PC-3 (cell line): ENCODE data around the gene MACROD1. TPM values are rescaled to one million over a fixed set of nuclear protein-coding genes. Genes with fewer than 3 reads are reported as not detected.

Experiments
- ATAC-seq: fragments of 200-7000 bp; cut with Tn5 transposase; 2 replicates; pipeline ENCODE4 v1.9.1; 2020; ENCODE audit warnings: mild to moderate bottlenecking, moderate library complexity
- BruUV-seq: library from RNA; stranded (reverse); fragments of 400-500 nt; replicated peaks from 2 replicates; lab custom pipeline; 2021; lab: Mats Ljungman, UMichigan
- CTCF ChIA-PET: fragments of 300-600 bp; sonication (Branson Sonifier 250); formaldehyde crosslinking; loops from one replicate; lab custom pipeline; 2022; ENCODE audit warnings: antibody characterized with exemption; lab: Charles Lee
- POLR2A ChIA-PET: fragments of 300-600 bp; sonication (Branson Sonifier 250); formaldehyde crosslinking; loops from one replicate; lab custom pipeline; 2022; ENCODE audit warnings: antibody characterized with exemption; ENCODE audit not compliant: unreplicated experiment; lab: Charles Lee
- DNase-seq: peaks from one replicate; pipeline ENCODE4 v3.0.0-alpha.2; 2015
- H2AFZ ChIP-seq: fragments of 300-600 bp; sonication (generic); 2 replicates; pipeline ENCODE4 v1.6.0; 2016; ENCODE audit warnings: antibody characterized with exemption, low read length
- H3F3A ChIP-seq: fragments of 300-600 bp; sonication (generic); one replicate; pipeline ENCODE4 v1.6.0; 2017; ENCODE audit warnings: antibody characterized with exemption, low read length, control low read depth, mild to moderate bottlenecking; ENCODE audit not compliant: unreplicated experiment
- H3K27ac ChIP-seq: fragments of 300-600 bp; sonication (generic); 2 replicates; pipeline ENCODE4 v1.5.1; 2016; ENCODE audit warnings: mild to moderate bottlenecking, low read length
- H3K27me3 ChIP-seq: fragments of 300-600 bp; sonication (generic); 2 replicates; pipeline ENCODE4 v1.6.1; 2016; ENCODE audit warnings: low read length, mixed read lengths
- H3K36me3 ChIP-seq: fragments of 300-600 bp; sonication (generic); 2 replicates; pipeline ENCODE4 v1.6.1; 2016; ENCODE audit warnings: low read depth, mixed run types, low read length, mixed read lengths
- H3K4me1 ChIP-seq: fragments of 300-600 bp; sonication (generic); 2 replicates; pipeline ENCODE4 v1.5.1; 2016; ENCODE audit warnings: low read length; ENCODE audit not compliant: insufficient read depth
- H3K4me2 ChIP-seq: fragments of 300-600 bp; sonication (generic); 2 replicates; pipeline ENCODE4 v1.6.0; 2016; ENCODE audit warnings: low read length
- H3K4me3 ChIP-seq: fragments of 300-600 bp; sonication (generic); 2 replicates; pipeline ENCODE4 v1.5.1; 2016; ENCODE audit warnings: mild to moderate bottlenecking, low read length, mixed read lengths
- H3K79me2 ChIP-seq: fragments of 300-600 bp; sonication (generic); 2 replicates; pipeline ENCODE4 v1.6.1; 2017; ENCODE audit warnings: low read length, mixed read lengths
- H3K9ac ChIP-seq: fragments of 300-600 bp; sonication (generic); 2 replicates; pipeline ENCODE4 v1.6.0; 2016; ENCODE audit warnings: mild to moderate bottlenecking, low read length
- H3K9me2 ChIP-seq: fragments of 300-600 bp; sonication (generic); replicated peaks from 2 replicates; pipeline ENCODE4 v1.6.1; 2016; ENCODE audit warnings: mixed run types, low read length, mixed read lengths
- H3K9me3 ChIP-seq: fragments of 300-600 bp; sonication (generic); 2 replicates; pipeline ENCODE4 v1.6.1; 2016; ENCODE audit warnings: low read length, mixed read lengths
- H4K20me1 ChIP-seq: fragments of 300-600 bp; sonication (generic); 2 replicates; pipeline ENCODE4 v1.6.1; 2016; ENCODE audit warnings: low read length, mixed read lengths
- CTCF ChIP-seq: fragments of 300-600 bp; sonication (generic); conservative IDR thresholded peaks from 2 replicates; pipeline ENCODE4 v1.5.1; 2017; ENCODE audit warnings: antibody characterized with exemption, low read depth, mild to moderate bottlenecking, low read length
- EZH2 ChIP-seq: fragments of 300-600 bp; sonication (generic); IDR thresholded peaks from one replicate; pipeline ENCODE4 v1.6.1; 2017; ENCODE audit warnings: antibody characterized with exemption, mild to moderate bottlenecking, low read length; ENCODE audit not compliant: unreplicated experiment
- EZH2phosphoT487 ChIP-seq: fragments of 300-600 bp; sonication (generic); IDR thresholded peaks from 2 replicates; pipeline ENCODE4 v1.6.1; 2018; ENCODE audit warnings: mild to moderate bottlenecking, antibody characterized with exemption, low read length, borderline replicate concordance
- intact Hi-C: fragments of 100-400 bp; cut with micrococcal nuclease; formaldehyde crosslinking; loops from 2 replicates; pipeline ENCODE4 v1.9.0; 2023
- total RNA-seq: library from RNA; depleted of rRNA; stranded (reverse); fragments of >200 nt; gene quantifications from 2 replicates; pipeline ENCODE4 v1.2.3, GENCODE V29; 2014

MACROD1 gene
- total RNA-seq, 1 experiment from 2014 or later, result 71.4 TPM

DNA sequence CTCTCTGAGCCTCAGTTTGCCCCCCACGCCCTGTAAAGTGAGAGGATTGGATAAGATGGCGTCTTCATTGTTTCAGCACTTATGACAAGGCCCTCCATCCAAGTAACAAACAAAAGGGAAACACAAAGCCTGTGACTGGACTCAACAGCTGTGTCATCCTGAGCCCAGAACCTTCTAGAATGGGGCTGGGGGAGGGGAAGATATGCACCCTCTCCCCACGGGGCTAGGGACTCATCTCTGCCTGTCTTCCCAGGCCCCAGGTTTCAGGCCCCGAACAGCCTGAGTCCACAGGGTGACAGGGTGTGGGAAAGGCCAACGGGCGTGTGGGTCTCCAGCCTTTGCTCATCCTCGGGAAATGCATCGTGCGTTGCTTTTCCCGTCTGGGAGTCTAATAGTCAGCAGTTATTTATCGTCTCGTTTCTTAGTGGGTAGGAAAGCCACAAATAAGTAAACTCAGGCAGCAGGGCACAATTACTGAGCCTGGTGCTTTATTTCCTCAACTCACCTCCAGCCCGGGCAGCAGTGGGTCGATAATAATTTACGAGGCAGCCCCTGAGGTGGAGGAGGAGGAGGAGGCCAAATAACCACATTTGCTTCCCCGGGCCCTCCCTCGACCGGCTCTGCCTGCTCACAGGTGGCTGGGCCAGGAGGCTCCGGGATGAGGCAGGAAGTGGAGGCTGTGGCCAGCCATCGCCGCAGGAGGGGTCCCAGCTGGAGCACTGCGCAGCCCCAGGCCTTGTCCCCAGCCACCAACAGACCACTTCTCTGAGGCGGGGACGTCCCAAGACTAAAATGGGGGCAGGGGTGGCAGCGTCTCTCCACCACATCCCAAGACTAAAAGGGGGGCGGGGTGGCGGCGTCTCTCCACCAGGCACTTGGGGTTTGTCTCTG, 75.8 kb downstream of the MACROD1 start:
- Histone ChIP-seq H3K4me3 (no peak overlapping the region), H3K27me3 (no peaks in the 10 kb centered on the region), H3K9me3 (no peaks in the 10 kb centered on the region), H3K36me3 (no peaks in the 10 kb centered on the region), H3K27ac (no peak overlapping the region), H3F3A (no peaks in the 10 kb centered on the region), H3K4me1 (peaks cover 20% of the 10 kb centered on the region), H2AFZ (no peak overlapping the region), H3K9ac (no peak overlapping the region), H4K20me1 (no peaks in the 10 kb centered on the region), H3K4me2 (no peak overlapping the region), H3K79me2 (no peaks in the 10 kb centered on the region), H3K9me2 (no peaks in the 10 kb centered on the region)
- no TSS peak for BruUV-seq
- DNase-seq (no peak), ATAC-seq (no peak)
- ChIA-PET CTCF (no interaction called here), POLR2A (no interaction called here)
- intact Hi-C loops, result loop anchor here (5.0 kb wide), 1 partner anchor 57 kb away; no protein-coding TSS in a partner anchor
- TF ChIP-seq EZH2phosphoT487 (no peak), EZH2 (no peak), CTCF (no peak)

GRCh38 chr11:64089493-64089892, 76.4 kb downstream of the MACROD1 start:
- no peaks in the 10 kb centered on the region for H3K27me3 ChIP-seq
- BruUV-seq, result no TSS peak
- no peak overlapping the region for H2AFZ ChIP-seq
- ChIA-PET CTCF (no interaction called here), POLR2A (no interaction called here)
- DNase-seq (no peak), ATAC-seq (no peak)
- H3K4me3 ChIP-seq, result no peak overlapping the region
- H4K20me1 ChIP-seq, result no peaks in the 10 kb centered on the region
- H3K9me2 ChIP-seq, result no peaks in the 10 kb centered on the region
- intact Hi-C loops, result no loop called here
- H3K79me2 ChIP-seq, result no peaks in the 10 kb centered on the region
- no peak overlapping the region for H3K27ac ChIP-seq
- no peak overlapping the region for H3K9ac ChIP-seq
- no peaks in the 10 kb centered on the region for H3K9me3 ChIP-seq
- peaks cover 13% of the 10 kb centered on the region for H3K4me1 ChIP-seq
- H3K36me3 ChIP-seq, result no peaks in the 10 kb centered on the region
- no peak for TF ChIP-seq CTCF
- no peak for TF ChIP-seq EZH2phosphoT487
- TF ChIP-seq EZH2, result no peak
- no peak overlapping the region for H3K4me2 ChIP-seq
- H3F3A ChIP-seq, result no peaks in the 10 kb centered on the region

DNA sequence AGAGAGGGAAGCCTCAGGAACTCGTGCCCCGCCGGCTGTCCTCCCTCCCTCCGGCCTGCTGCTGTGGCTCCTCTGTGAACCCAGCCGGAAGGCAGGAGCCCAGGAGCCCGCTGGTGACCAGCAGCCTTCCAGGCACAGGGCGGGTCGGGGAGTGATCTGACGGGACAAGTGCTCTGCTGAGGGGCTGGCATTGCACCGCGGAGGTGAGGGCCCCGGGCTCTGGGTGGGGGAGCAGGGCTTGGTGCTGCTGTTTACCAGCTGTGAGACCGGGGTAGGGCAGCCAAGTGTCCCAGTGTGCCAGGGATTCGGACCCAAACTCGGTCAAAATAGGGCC, 76.9 kb downstream of the MACROD1 start:
- no peak overlapping the region for H3K9ac ChIP-seq
- H3F3A ChIP-seq, result no peaks in the 10 kb centered on the region
- H2AFZ ChIP-seq, result no peak overlapping the region
- ATAC-seq (no peak), DNase-seq (no peak)
- H3K36me3 ChIP-seq, result no peaks in the 10 kb centered on the region
- H3K27me3 ChIP-seq, result no peaks in the 10 kb centered on the region
- CTCF ChIA-PET, result no interaction called here
- H4K20me1 ChIP-seq, result no peaks in the 10 kb centered on the region
- H3K27ac ChIP-seq, result no peak overlapping the region
- POLR2A ChIA-PET, result no interaction called here
- no peaks in the 10 kb centered on the region for H3K9me3 ChIP-seq
- peaks cover 9% of the 10 kb centered on the region for H3K4me1 ChIP-seq
- no peaks in the 10 kb centered on the region for H3K9me2 ChIP-seq
- no peak overlapping the region for H3K4me2 ChIP-seq
- no peak overlapping the region for H3K4me3 ChIP-seq
- no TSS peak for BruUV-seq
- no peak for TF ChIP-seq EZH2phosphoT487
- TF ChIP-seq CTCF, result no peak
- no peak for TF ChIP-seq EZH2
- intact Hi-C loops, result no loop called here
- H3K79me2 ChIP-seq, result no peaks in the 10 kb centered on the region
